Uterus (tissue), 4 donors: ENCODE results near the gene IFNAR1. TPM values are rescaled to one million over a fixed set of nuclear protein-coding genes. Genes with fewer than 3 reads are reported as not detected.
A peak's percentile ranks its signal among the peaks of the same experiment; 100 is the strongest.

Experiments
- DNase-seq, 2 donors: peaks; one replicate each; pipeline ENCODE4 v3.0.0-alpha.2; 2019 to 2020
- H3K27ac ChIP-seq, 2 donors: fragments of 200-600 bp; sonication (generic); 1 replicate in 1 of 2; 2 replicates in 1 of 2; pipeline ENCODE4 v1.5.1; 2016 to 2018
- H3K27me3 ChIP-seq, 2 donors: fragments of 200-600 bp; sonication (generic); one replicate each; pipeline ENCODE4 v1.5.1; 2018 to 2019; ENCODE audit warnings: control low read depth in 1 of 2
- H3K36me3 ChIP-seq, 2 donors: fragments of 200-600 bp; sonication (generic); one replicate each; pipeline ENCODE4 v1.5.1; 2019; ENCODE audit warnings: control low read depth in 1 of 2
- H3K4me1 ChIP-seq, 2 donors: fragments of 200-600 bp; sonication (generic); one replicate each; pipeline ENCODE4 v1.5.1; 2018 to 2019; ENCODE audit warnings: control low read depth in 1 of 2
- H3K4me3 ChIP-seq, 2 donors: fragments of 200-600 bp; sonication (generic); 1 replicate in 1 of 2; 2 replicates in 1 of 2; pipeline ENCODE4 v1.5.1; 2018 to 2019; ENCODE audit warnings: mild to moderate bottlenecking in 1 of 2
- H3K9me3 ChIP-seq, 2 donors: fragments of 200-600 bp; sonication (generic); one replicate each; pipeline ENCODE4 v1.5.1; 2019; ENCODE audit warnings: control low read depth in 1 of 2
- CTCF ChIP-seq, 4 experiments: fragments of 200-600 bp in 2 of 4; fragments of 450-650 bp in 2 of 4; sonication (generic) in 2 of 4; IDR thresholded peaks; one replicate each; pipeline ENCODE4 v1.5.1; 2016 to 2019; ENCODE audit warnings: antibody characterized with exemption in 4 of 4, mild to moderate bottlenecking in 2 of 4, moderate library complexity in 1 of 4
- POLR2A ChIP-seq, 2 donors: fragments of 450-650 bp; IDR thresholded peaks; one replicate each; pipeline ENCODE4 v1.6.1; 2016; ENCODE audit warnings: antibody characterized with exemption in 2 of 2, mild to moderate bottlenecking in 1 of 2, moderate library complexity in 1 of 2
- intact Hi-C: fragments of 100-400 bp; cut with DNase I; formaldehyde crosslinking; loops from one replicate; pipeline ENCODE4 v1.15.1; 2023; ENCODE audit warnings: low total_unique reads
- total RNA-seq, 4 donors: library from RNA; depleted of rRNA in 3 of 4; stranded (reverse); fragments of >200 nt in 3 of 4; gene quantifications; one replicate each; pipeline versions ENCODE4 v1.1.0 to v1.2.4, GENCODE V29; 2014 to 2023
- donor health status: DM: yes; HTN: yes; CAD: no.

IFNAR1 gene
- total RNA-seq, 4 donors from 2014 or later: 26.8 to 115 (median 39.3) TPM

DNA sequence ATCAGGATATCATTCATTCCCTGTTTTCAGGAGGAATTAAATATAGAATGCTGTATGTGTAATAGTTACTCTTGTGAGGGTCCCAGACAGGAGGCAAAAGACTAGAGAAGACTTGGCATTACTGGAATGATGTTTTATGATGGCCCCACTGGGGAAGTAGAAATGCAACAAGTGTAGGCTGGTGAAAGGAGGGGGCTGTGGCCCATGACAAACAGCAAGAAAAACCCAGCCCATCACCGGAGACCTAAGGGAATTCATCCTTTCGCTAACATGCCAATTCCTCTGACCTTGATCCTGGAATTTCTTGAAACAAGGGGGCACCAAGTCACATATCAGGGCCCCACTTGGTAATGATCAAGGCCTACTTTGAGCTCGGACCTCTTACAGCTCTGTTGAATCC is 72.9 kb downstream of the IFNAR1 start:
- H3K36me3 ChIP-seq: no peaks in the 10 kb centered on the region
- DNase-seq: no peak
- no peak overlapping the region for H3K27ac ChIP-seq
- no peak for TF ChIP-seq CTCF (IDR thresholded peaks at IDR 0.05)
- TF ChIP-seq POLR2A (IDR thresholded peaks at IDR 0.05): no peak
- H3K27me3 ChIP-seq: no peaks in the 10 kb centered on the region
- H3K9me3 ChIP-seq: no peaks in the 10 kb centered on the region
- intact Hi-C loops: no loop called here
- H3K4me1 ChIP-seq: no peaks in the 10 kb centered on the region
- no peak overlapping the region for H3K4me3 ChIP-seq

DNA sequence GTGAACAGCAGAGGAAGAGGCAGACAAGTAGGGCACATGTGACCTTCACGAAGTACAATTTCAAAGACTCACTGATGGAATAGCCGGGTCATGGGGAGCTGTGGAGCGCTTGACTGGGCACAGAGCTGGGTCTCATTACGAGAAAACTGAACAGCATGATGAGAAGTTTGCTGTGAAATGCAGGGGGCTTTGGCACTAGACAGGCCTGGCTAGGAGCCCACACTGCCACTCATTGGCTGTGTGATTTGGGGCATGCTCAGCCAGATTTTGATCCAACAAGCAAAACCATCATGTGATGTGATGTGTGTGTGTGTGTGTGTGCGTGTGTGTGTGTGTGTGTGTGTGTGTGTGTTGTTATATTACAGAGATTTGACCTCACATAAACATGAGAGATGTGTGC is 73.6 kb downstream of the IFNAR1 start:
- Histone ChIP-seq H3K9me3 (no peaks in the 10 kb centered on the region), H3K27ac (no peak overlapping the region), H3K27me3 (no peaks in the 10 kb centered on the region), H3K36me3 (no peaks in the 10 kb centered on the region), H3K4me3 (no peak overlapping the region), H3K4me1 (no peaks in the 10 kb centered on the region)
- no peak for TF ChIP-seq POLR2A (IDR thresholded peaks at IDR 0.05)
- no peak for TF ChIP-seq CTCF (IDR thresholded peaks at IDR 0.05)
- DNase-seq: no peak
- intact Hi-C loops: no loop called here

- Histone ChIP-seq H3K4me3 (no peak overlapping the region), H3K4me1 (no peaks in the 10 kb centered on the region), H3K9me3 (no peaks in the 10 kb centered on the region), H3K36me3 (no peaks in the 10 kb centered on the region), H3K27me3 (no peaks in the 10 kb centered on the region), H3K27ac (peak overlapping the region in 1 of 2 donors; percentile 93)
- intact Hi-C loops: no loop called here
- no peak for TF ChIP-seq CTCF (IDR thresholded peaks at IDR 0.05)
- TF ChIP-seq POLR2A (IDR thresholded peaks at IDR 0.05): no peak
- DNase-seq: no peak
These were observed 76.8 kb downstream of the IFNAR1 start for GRCh38 chr21:33401630-33401992.

DNA sequence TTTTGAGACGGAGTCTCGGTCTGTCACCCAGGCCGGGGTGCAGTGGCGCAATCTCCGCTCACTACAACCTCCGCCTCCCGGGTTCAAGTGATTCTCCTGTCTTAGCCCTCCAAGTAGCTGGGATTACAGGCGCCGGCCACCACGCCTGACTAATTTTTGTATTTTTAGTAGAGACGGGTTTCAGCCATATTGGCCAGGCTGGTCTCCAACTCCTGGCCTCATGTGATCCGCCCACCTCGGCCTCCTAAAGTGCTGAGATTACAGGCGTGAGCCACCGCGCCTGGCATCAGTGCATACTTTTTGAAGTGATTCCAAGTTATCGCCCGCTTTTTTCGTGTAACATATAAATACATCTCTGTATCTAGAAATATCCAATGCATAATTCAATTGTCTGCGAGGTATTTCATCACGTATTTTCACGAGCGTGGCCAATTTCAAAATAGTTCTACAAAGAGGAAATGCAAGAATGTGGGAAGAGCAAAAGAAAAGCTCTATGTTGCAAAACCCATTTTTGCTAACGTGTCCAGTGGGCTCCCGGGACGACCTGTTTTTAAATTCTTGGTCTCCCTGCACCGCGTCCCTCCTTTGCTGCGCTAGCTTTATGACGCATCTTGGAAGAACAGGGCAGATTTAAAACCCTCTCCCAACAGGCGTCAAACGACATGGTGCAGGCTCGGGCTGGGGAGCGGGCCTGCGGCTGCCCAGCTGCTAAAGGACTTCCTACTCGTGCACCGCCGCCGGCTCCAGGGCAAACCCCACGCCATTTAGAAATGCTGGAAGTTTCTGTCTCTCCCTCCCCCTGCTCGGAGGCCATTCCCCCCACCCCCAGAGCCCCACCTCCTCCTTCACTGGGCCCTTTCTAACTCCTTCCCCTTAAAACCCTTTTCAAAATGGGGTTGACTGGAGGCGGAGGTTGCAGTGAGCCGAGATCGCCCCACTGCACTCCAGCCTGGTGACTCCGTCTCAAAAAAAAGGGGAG is 77.5 kb downstream of the IFNAR1 start:
- H3K27ac ChIP-seq: peak overlapping the region; percentile 83 to 93
- H3K4me3 ChIP-seq: peak overlapping the region; percentile 60 to 91
- intact Hi-C loops: no loop called here
- H3K9me3 ChIP-seq: no peaks in the 10 kb centered on the region
- H3K27me3 ChIP-seq: no peaks in the 10 kb centered on the region
- H3K4me1 ChIP-seq: no peaks in the 10 kb centered on the region
- TF ChIP-seq CTCF (IDR thresholded peaks at IDR 0.05) (no peak), POLR2A (IDR thresholded peaks at IDR 0.05) (peak; percentile 28 to 32)
- H3K36me3 ChIP-seq: no peaks in the 10 kb centered on the region
- peak; percentile 73 to 78 for DNase-seq

DNA sequence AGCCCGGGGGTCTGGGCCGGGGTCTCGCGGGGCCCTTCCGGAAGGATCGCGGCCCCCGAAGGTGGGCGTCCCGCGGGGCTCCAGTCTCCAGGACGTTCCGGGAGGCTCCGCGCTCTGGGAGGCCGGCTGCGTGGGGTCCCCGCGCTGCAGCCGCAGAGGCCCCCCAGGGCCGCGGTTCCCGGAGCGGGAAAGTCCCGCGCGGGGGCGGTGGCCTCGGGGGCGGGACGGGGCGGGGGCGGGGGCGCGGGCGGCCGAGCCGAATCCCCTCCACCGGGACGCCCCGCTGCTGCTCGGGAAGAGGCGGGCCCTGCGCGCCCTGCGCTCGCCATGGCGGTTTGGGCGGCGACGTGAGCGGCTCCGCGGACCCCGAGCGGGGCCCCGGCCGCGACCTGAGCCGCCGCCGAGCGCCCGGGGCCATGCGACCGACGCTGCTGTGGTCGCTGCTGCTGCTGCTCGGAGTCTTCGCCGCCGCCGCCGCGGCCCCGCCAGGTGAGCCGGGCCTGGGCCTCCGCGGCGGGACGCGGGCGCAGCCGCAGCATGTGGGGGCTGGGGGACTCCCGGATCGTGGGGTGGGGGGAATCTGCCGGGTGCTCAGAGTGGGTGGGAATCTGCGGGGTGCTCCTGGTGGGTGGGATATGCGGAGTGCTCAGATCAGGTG is 78.5 kb downstream of the IFNAR1 start, which contains the start of gene IFNGR2:
TSS of gene IFNGR2 (plus strand) at position 286 of the 658 bp plus-strand sequence. CDS start at position 417, 131 bp downstream.
- intact Hi-C loops: no loop called here
- peak within 1 kb of the TSS; percentile 83 to 93 for H3K27ac ChIP-seq
- no peaks in the 10 kb centered on the region for H3K27me3 ChIP-seq
- H3K9me3 ChIP-seq: no peaks in the 10 kb centered on the region
- no peaks in the 10 kb centered on the region for H3K4me1 ChIP-seq
- peak in 1 of 2 donors; percentile 48 for DNase-seq
- no peak for TF ChIP-seq CTCF (IDR thresholded peaks at IDR 0.05)
- peak in 1 of 2 donors; percentile 40 for TF ChIP-seq POLR2A (IDR thresholded peaks at IDR 0.05)
- H3K36me3 ChIP-seq: no peaks in the 10 kb centered on the region
- peak within 1 kb of the TSS; percentile 60 to 91 for H3K4me3 ChIP-seq
